ENCODE measurements around the gene LKAAEAR1.

DNA sequence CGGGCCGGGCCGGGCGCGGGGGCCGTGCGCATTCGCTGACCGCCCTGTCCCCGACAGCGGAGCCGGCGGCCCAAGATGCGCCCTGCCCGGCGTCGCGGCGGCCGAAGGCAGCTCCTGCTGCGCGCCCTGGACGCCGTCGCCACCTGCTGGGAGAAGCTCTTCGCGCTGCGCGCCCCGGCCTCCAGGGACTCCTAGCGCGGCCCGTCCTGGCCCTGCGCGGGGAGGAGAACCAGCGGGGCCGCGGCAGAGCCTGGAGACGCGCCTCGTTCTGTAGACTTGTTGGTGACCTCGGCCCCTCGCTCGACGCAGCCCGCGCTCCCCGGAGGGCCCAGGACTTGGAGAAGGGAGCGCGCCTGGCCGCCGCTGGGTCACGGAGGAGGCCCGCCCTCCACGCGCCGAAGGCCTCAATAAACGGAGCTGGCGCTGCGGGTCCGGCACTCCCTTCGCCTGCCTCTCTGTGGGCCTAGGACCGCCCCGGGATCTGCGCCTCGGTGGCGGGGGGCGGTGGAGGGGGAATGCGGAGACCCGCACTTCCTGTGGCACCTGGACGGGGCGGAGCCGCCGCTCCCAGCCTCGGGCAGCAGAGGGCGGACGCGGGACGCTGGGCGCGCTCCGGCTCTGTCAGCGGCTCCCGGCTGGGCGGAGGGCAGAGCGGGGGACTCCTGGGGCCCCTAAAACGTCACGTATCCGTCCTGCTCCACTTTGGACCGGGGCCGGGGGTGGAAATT is 45.5 kb downstream of the LKAAEAR1 start:
- TF ChIP-seq CTCF (IDR thresholded peaks at IDR 0.05) (peak; percentile 47 to 73 (median 62)), POLR2A (IDR thresholded peaks at IDR 0.05) (no peak)

Data from Peyer's patch (tissue), 4 donors.